Peyer's patch (tissue), 4 donors: ENCODE measurements around the gene AKAP6. TPM values are rescaled to one million over a fixed set of nuclear protein-coding genes. Genes with fewer than 3 reads are reported as not detected.

Experiments
- DNase-seq, 3 donors: peaks; one replicate each; pipeline ENCODE4 v3.0.0-alpha.2; 2017 to 2019
- H3K27ac ChIP-seq, 4 donors: fragments of 200-600 bp; sonication (generic); one replicate each; pipeline ENCODE4 v1.5.1; 2016 to 2019
- H3K27me3 ChIP-seq, 2 donors: fragments of 200-600 bp; sonication (generic); one replicate each; pipeline ENCODE4 v1.5.1; 2019
- H3K36me3 ChIP-seq, 3 donors: fragments of 200-600 bp; sonication (generic); one replicate each; pipeline ENCODE4 v1.5.1; 2016 to 2019
- H3K4me1 ChIP-seq, 4 donors: fragments of 200-600 bp; sonication (generic); one replicate each; pipeline ENCODE4 v1.5.1; 2016 to 2019
- H3K4me3 ChIP-seq, 4 donors: fragments of 200-600 bp; sonication (generic); 1 replicate in 3 of 4; 2 replicates in 1 of 4; pipeline ENCODE4 v1.5.1; 2016 to 2019; ENCODE audit warnings: mild to moderate bottlenecking in 1 of 4
- H3K9me3 ChIP-seq, 4 donors: fragments of 200-600 bp; sonication (generic); one replicate each; pipeline ENCODE4 v1.5.1; 2016 to 2019; ENCODE audit warnings: mild to moderate bottlenecking in 1 of 4
- POLR2A ChIP-seq, 2 donors: fragments of 450-650 bp; IDR thresholded peaks; one replicate each; pipeline ENCODE4 v1.5.1; 2017; ENCODE audit warnings: antibody characterized with exemption in 2 of 2, mild to moderate bottlenecking in 2 of 2, moderate library complexity in 2 of 2
- total RNA-seq, 4 donors: library from RNA; depleted of rRNA; stranded (reverse); fragments of >200 nt; gene quantifications; one replicate each; pipeline ENCODE4 v1.1.0, GENCODE V29; 2016
- TF ChIP-seq, protein P1 (sequence below), 6 experiments: fragments of 450-650 bp in 4 of 6; fragments of 200-600 bp in 2 of 6; sonication (generic) in 1 of 6; IDR thresholded peaks; one replicate each; pipeline ENCODE4 v1.5.1; 2017 to 2019; ENCODE audit warnings: antibody characterized with exemption in 6 of 6, mild to moderate bottlenecking in 3 of 6, moderate library complexity in 1 of 6

Gene AKAP6
- total RNA-seq, 4 donors from 2014 or later, result 7.6 to 21.5 (median 12.2) TPM

DNA sequence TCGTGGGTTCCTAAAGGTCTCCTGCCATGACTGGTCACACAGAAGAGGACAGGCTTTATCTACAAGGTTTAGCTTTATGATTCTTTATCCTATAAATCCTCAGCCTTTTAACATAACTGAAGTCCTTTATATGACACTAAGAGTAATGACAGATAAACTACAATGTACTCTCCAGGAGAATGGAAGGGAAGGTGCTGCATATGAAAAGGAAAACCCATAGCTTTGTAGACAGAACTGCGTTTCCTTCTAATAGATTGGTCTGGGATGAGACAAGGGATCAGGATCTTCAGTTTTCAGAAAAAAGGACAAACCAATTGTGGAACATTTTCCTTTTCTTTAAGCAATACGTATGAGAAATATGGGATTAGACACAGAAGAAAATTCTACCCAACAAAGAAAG lies 408.5 kb downstream of the AKAP6 start:
- no peak for TF ChIP-seq POLR2A (IDR thresholded peaks at IDR 0.05)
- TF ChIP-seq, protein P1, sequence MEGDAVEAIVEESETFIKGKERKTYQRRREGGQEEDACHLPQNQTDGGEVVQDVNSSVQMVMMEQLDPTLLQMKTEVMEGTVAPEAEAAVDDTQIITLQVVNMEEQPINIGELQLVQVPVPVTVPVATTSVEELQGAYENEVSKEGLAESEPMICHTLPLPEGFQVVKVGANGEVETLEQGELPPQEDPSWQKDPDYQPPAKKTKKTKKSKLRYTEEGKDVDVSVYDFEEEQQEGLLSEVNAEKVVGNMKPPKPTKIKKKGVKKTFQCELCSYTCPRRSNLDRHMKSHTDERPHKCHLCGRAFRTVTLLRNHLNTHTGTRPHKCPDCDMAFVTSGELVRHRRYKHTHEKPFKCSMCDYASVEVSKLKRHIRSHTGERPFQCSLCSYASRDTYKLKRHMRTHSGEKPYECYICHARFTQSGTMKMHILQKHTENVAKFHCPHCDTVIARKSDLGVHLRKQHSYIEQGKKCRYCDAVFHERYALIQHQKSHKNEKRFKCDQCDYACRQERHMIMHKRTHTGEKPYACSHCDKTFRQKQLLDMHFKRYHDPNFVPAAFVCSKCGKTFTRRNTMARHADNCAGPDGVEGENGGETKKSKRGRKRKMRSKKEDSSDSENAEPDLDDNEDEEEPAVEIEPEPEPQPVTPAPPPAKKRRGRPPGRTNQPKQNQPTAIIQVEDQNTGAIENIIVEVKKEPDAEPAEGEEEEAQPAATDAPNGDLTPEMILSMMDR (IDR thresholded peaks at IDR 0.05), result no peak
- H3K4me3 ChIP-seq, result no peak overlapping the region
- H3K27ac ChIP-seq, result no peak overlapping the region
- H3K4me1 ChIP-seq, result no peaks in the 10 kb centered on the region
- no peak for DNase-seq
- H3K27me3 ChIP-seq, result no peaks in the 10 kb centered on the region
- no peaks in the 10 kb centered on the region for H3K9me3 ChIP-seq
- no peaks in the 10 kb centered on the region for H3K36me3 ChIP-seq

DNA sequence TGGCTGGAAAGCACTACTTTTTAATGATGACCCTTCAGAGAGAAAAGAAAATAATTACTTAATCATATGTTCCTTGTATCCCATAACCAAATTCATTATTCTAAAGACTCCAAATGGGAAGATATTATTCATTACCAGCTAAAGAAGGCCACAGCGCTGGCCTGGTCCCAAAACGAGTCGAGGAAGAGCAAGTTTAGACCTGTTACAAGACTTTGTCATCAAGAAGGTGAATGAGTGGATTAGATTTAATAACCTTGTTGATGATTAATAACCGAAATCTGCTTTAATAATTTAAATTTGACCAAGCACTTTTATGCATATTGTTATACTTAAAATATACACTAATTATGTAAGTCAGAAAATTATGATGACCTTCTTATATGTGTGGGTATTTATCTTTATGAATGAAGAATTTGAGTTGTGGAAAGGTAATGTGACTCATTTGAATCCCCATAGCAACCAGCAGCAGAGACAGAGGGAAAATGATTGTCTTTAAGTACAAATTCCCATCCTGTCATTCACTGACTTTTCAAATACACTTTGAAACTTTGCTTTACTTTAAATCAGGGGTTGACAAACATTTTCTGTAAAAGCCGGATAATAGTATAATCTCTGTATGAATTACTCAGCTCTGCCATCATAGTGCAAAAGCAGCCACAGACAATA lies 409.2 kb downstream of the AKAP6 start:
- H3K4me3 ChIP-seq, result no peak overlapping the region
- H3K4me1 ChIP-seq, result no peaks in the 10 kb centered on the region
- H3K36me3 ChIP-seq, result no peaks in the 10 kb centered on the region
- TF ChIP-seq, protein P1 (IDR thresholded peaks at IDR 0.05), result no peak
- no peak for TF ChIP-seq POLR2A (IDR thresholded peaks at IDR 0.05)
- H3K9me3 ChIP-seq, result no peaks in the 10 kb centered on the region
- DNase-seq, result no peak
- H3K27ac ChIP-seq, result no peak overlapping the region
- no peaks in the 10 kb centered on the region for H3K27me3 ChIP-seq

DNA sequence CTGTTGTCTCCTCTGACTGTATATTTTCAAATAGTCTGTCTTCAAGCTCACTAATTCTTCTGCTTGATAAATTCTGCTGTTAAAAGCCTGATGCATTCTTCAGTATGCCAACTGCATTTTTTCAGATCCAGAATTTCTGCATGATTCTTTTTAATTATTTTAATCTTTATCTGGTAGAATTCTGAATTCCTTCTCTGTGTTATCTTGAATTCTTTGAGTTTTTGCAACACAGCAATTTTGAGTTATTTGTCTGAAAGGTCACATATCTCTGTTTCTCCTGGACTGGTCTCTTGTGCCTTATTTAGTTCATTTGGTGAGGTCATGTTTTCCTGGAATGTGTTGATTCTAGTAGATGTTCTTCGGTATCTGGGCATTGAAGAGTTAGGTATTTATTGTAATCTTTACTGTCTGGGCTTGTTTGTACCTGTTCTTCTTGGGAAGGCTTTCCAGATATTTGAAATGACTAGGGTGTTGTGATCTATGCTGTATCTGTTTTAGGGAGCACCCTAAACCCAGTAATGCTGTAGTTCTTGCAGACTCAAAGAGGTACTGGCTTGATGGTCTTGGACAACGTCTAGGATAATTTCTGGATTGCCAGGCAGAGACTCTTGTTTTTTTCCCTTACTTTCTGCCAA lies 415.8 kb downstream of the AKAP6 start:
- Histone ChIP-seq H3K4me3 (no peak overlapping the region), H3K27ac (no peak overlapping the region), H3K27me3 (no peaks in the 10 kb centered on the region), H3K9me3 (no peaks in the 10 kb centered on the region), H3K4me1 (no peaks in the 10 kb centered on the region), H3K36me3 (no peaks in the 10 kb centered on the region)
- TF ChIP-seq POLR2A (IDR thresholded peaks at IDR 0.05), result no peak
- TF ChIP-seq, protein P1 (IDR thresholded peaks at IDR 0.05), result no peak
- DNase-seq, result no peak

DNA sequence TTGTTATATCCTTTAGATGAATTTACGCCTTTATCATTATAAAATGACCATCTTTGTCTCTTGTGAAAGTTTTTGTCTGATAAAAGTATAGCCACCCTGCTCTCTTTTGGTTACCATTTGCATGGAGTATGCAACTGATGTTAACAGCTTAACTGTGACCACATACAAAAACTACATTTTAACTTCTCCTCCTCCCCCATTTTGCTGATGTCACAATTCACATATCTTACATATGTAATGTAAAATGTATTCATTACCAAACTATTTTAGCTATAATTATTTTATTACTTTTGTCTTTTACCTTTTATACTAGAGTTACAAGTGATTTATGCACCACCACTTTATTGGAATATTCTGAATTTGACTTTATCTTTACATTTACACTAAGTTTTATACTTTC lies 425.1 kb downstream of the AKAP6 start:
- TF ChIP-seq, protein P1 (IDR thresholded peaks at IDR 0.05), result no peak
- no peak for TF ChIP-seq POLR2A (IDR thresholded peaks at IDR 0.05)
- no peaks in the 10 kb centered on the region for H3K9me3 ChIP-seq
- no peaks in the 10 kb centered on the region for H3K36me3 ChIP-seq
- H3K27ac ChIP-seq, result no peak overlapping the region
- H3K4me3 ChIP-seq, result no peak overlapping the region
- no peak for DNase-seq
- no peaks in the 10 kb centered on the region for H3K4me1 ChIP-seq
- no peaks in the 10 kb centered on the region for H3K27me3 ChIP-seq

DNA sequence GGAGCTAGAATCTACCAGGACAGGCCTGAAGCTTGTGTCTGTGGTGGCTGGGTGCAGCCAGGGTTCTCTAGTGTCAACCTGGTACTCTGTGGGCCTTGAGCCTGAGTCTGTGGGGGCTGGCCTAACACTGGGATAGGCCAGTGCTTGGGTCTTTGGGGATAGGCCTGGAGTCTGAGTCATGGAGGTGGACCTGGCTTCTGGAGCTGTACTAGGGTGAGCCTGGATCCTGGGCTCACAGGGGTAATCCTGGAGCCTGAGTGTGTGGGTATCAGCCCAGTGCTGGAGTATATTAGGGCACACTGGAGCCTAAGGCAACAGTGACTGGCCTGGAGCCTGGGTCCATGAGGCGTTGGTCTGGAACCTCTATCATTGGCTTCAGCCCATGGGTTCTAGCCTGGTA lies 427.1 kb downstream of the AKAP6 start:
- no peaks in the 10 kb centered on the region for H3K27me3 ChIP-seq
- no peak for DNase-seq

More for the DNA sequence above, 427.1 kb downstream of the AKAP6 start:
- TF ChIP-seq, protein P1 (IDR thresholded peaks at IDR 0.05), result no peak
- no peak for TF ChIP-seq POLR2A (IDR thresholded peaks at IDR 0.05)
- Histone ChIP-seq H3K9me3 (no peaks in the 10 kb centered on the region), H3K36me3 (no peaks in the 10 kb centered on the region), H3K27ac (no peak overlapping the region), H3K4me3 (no peak overlapping the region), H3K4me1 (no peaks in the 10 kb centered on the region)
